ENCODE results near the gene ZNF536. TPM values are rescaled to one million over a fixed set of nuclear protein-coding genes. Genes with fewer than 3 reads are reported as not detected.

The ZNF536 gene
- total and polyA plus RNA-seq, 2 donors (not counting 3 experiments of a cell fraction or from before 2014, with no cell fraction given): not detected

DNA sequence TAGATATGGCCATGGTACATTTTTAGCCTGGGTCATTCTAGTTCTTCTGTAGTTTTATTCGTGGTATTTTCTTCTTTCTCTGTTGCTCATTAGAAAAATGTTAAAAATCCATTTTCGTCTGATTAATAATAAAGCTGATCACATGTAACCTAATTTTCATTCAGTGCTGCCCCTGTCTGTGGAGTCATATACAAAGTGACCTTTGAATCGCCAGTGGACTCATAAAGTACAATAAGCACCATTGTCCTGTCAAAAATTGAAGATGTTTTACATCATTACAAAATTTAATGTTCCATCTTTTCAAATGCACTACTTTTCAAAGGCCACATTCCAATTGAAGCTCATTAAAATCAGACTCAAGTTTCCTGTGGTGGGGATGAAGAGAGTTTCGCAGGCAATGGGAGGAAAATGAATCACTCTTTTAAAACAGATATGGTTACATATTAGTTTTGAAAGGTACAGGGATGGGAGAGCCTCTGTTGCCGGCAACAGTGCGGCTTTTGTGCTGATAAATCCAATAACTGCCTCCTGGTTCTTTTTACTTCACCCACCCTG, 205.4 kb downstream of the ZNF536 start:
- intact Hi-C loops (cut with micrococcal nuclease): no loop called here
- ChIA-PET POLR2A (no interaction called here), CTCF (no interaction called here)
- dilution Hi-C loops (cut with MboI; ENCODE audit: extremely low pct_ligation_motif_present, low sequenced_read_pairs): no loop called here
- Histone ChIP-seq H3K4me3 (replicated peaks in 1 of 3; ENCODE audit: insufficient read depth in 1 of 3, low read depth in 1 of 3, low read length in 3 of 3) (no peak overlapping the region), H2AFZ (ENCODE audit: low read depth, low read length) (no peak overlapping the region), H3K79me2 (ENCODE audit: control insufficient read depth, insufficient read depth, low read length) (no peaks in the 10 kb centered on the region), H4K20me1 (replicated peaks; ENCODE audit: control insufficient read depth, extremely low read depth, insufficient read depth, low read length) (no peaks in the 10 kb centered on the region), H3K4me1 (ENCODE audit: control insufficient read depth, extremely low read depth, insufficient read depth, low read length) (no peaks in the 10 kb centered on the region), H3K27me3 (ENCODE audit: control insufficient read depth in 2 of 2, insufficient read depth in 2 of 2, low read length in 2 of 2) (no peaks in the 10 kb centered on the region), H3K9ac (replicated peaks; ENCODE audit: extremely low read depth, insufficient read depth, low read length) (no peak overlapping the region), H3K9me1 (replicated peaks; ENCODE audit: control insufficient read depth, extremely low read depth, insufficient read depth, low read length) (no peaks in the 10 kb centered on the region), H3K4me2 (ENCODE audit: insufficient read depth, low read length) (no peak overlapping the region), H3K9me3 (replicated peaks; ENCODE audit: control insufficient read depth, insufficient read depth, low read length) (peaks cover 10% of the 10 kb centered on the region), H3K27ac (ENCODE audit: insufficient read depth, low read depth, low read length) (no peak overlapping the region), H3K36me3 (ENCODE audit: control insufficient read depth in 2 of 2, extremely low read depth in 1 of 2, insufficient read depth in 2 of 2, low read length in 2 of 2) (no peaks in the 10 kb centered on the region)
- FAIRE-seq: no peak
- no peak for DNase-seq (ENCODE audit: low read depth, low spot score)
- no peak for TF ChIP-seq JUN (IDR thresholded peaks at IDR 0.05; ENCODE audit: borderline replicate concordance, insufficient read depth, insufficient read length, low read depth)
- TF ChIP-seq MYC (IDR thresholded peaks at IDR 0.05; ENCODE audit: low read depth, low read length): no peak
- no peak for TF ChIP-seq GATA2 (IDR thresholded peaks at IDR 0.05; ENCODE audit: insufficient read depth, insufficient read length, low read depth, low read length)
- TF ChIP-seq EZH2 (IDR thresholded peaks at IDR 0.05; ENCODE audit: borderline replicate concordance, low read depth, low read length, severe bottlenecking): no peak
- TF ChIP-seq POLR2AphosphoS5 (IDR thresholded peaks at IDR 0.05; ENCODE audit: insufficient read depth, low read depth, low read length): no peak
- TF ChIP-seq POLR2A (IDR thresholded peaks at IDR 0.05; ENCODE audit: low read depth, low read length): no peak
- no peak for TF ChIP-seq FOS (IDR thresholded peaks at IDR 0.05; ENCODE audit: borderline replicate concordance, insufficient read depth, low read length)
- TF ChIP-seq MAX (IDR thresholded peaks at IDR 0.05; ENCODE audit: insufficient read depth, insufficient read length): no peak
- TF ChIP-seq, protein P1, sequence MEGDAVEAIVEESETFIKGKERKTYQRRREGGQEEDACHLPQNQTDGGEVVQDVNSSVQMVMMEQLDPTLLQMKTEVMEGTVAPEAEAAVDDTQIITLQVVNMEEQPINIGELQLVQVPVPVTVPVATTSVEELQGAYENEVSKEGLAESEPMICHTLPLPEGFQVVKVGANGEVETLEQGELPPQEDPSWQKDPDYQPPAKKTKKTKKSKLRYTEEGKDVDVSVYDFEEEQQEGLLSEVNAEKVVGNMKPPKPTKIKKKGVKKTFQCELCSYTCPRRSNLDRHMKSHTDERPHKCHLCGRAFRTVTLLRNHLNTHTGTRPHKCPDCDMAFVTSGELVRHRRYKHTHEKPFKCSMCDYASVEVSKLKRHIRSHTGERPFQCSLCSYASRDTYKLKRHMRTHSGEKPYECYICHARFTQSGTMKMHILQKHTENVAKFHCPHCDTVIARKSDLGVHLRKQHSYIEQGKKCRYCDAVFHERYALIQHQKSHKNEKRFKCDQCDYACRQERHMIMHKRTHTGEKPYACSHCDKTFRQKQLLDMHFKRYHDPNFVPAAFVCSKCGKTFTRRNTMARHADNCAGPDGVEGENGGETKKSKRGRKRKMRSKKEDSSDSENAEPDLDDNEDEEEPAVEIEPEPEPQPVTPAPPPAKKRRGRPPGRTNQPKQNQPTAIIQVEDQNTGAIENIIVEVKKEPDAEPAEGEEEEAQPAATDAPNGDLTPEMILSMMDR (IDR thresholded peaks at IDR 0.05; ENCODE audit: extremely low read depth in 1 of 2, insufficient read depth in 1 of 2, low read depth in 1 of 2, low read length in 2 of 2): no peak
- no TSS peak for BruUV-seq (replicated peaks)
